GM20000 (cell line): Measurements from ENCODE around the gene MBOAT2.
"Not testable (repeated sequence)": the region's sequence is repeated elsewhere in the genome, so short reads cannot be mapped to it uniquely, and the experiment has no call there.

Experiments
- DNase-seq: peaks from one replicate; pipeline ENCODE4 v3.0.0; 2012; ENCODE audit warnings: low spot score
- TF ChIP-seq, protein P1 (sequence below): IDR thresholded peaks from 2 replicates; pipeline ENCODE4 v1.5.1; 2012; ENCODE audit warnings: mild to moderate bottlenecking, control low read depth; ENCODE audit errors: extremely low read depth, missing control alignments

The MBOAT2 gene, protein sequence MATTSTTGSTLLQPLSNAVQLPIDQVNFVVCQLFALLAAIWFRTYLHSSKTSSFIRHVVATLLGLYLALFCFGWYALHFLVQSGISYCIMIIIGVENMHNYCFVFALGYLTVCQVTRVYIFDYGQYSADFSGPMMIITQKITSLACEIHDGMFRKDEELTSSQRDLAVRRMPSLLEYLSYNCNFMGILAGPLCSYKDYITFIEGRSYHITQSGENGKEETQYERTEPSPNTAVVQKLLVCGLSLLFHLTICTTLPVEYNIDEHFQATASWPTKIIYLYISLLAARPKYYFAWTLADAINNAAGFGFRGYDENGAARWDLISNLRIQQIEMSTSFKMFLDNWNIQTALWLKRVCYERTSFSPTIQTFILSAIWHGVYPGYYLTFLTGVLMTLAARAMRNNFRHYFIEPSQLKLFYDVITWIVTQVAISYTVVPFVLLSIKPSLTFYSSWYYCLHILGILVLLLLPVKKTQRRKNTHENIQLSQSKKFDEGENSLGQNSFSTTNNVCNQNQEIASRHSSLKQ

DNA sequence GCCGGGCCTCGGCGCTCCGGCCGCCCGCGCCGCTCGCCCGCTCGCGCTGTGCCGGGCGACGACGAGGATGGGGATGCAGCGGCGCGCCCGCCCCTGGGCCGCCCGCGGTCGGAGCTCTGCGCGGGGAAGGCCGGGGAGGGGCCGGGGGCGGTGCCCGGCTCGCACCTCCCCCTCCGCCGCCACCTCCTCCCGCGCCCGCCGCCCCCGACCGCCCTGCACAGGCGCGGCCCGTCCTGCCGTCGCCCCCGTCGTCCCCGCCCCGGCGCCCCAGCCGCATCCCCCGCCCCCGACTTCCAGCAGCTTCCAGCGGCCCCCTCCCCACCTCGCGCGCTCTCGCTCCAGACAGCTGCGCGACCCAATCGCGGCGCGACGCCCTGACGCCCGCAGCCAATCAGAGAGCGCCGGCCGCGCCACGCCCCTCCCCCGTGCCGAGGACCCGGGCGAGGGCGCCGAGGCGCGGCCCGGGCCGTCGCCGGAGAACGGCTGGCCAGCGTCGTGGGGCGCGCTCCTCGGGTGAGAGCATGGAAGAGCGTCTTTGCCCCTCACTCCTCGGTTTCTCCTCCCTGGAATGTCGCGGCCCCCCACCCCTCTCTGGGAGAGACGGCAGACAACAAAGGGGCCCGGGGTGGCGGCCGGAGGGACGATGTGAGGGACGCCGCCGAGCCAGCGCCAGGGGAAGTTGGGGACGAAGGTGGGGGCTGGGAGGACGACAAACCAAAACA, at the start of gene MBOAT2:
Gene MBOAT2, minus strand, starts transcription at position 69 of the 722 bp plus-strand sequence. CDS start 70 bp downstream, outside the sequence.
- DNase-seq, result peak; percentile 97
- TF ChIP-seq, protein P1, sequence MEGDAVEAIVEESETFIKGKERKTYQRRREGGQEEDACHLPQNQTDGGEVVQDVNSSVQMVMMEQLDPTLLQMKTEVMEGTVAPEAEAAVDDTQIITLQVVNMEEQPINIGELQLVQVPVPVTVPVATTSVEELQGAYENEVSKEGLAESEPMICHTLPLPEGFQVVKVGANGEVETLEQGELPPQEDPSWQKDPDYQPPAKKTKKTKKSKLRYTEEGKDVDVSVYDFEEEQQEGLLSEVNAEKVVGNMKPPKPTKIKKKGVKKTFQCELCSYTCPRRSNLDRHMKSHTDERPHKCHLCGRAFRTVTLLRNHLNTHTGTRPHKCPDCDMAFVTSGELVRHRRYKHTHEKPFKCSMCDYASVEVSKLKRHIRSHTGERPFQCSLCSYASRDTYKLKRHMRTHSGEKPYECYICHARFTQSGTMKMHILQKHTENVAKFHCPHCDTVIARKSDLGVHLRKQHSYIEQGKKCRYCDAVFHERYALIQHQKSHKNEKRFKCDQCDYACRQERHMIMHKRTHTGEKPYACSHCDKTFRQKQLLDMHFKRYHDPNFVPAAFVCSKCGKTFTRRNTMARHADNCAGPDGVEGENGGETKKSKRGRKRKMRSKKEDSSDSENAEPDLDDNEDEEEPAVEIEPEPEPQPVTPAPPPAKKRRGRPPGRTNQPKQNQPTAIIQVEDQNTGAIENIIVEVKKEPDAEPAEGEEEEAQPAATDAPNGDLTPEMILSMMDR, result no peak

DNA sequence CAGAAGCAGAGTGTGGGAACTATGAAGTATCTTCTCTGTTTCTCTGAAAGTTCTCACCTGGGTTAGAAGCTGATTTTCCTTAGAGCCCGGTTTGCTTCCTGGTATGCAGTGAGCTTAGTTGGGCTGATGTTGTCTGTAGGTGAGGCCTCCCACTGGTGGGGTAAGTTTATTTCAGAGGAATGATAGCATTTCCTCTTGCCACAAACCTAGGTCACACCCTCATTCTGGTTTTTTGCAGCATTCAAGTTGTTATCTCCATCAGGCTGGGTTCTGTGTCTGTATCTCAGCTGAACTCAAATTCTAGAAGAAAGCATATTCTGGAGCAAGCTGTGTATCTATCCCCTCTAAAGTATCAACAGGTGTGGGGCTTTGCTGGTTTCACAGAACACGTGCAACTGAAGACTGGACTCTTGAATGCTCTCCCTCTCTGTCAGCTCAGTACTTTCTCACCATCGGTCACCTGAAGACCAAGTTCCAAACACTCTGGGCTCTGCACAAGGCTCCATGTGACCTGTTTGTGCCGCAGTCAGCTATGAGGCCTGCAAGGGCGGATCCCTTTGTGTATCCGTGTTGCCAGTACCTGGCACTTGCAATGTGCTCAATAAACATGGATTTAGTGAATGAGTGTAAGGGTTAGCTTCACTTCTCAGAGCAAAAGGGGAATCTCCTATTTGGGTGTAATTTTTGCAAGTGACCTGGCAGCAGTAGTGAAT, 49.5 kb upstream of the MBOAT2 start:
- no peak for DNase-seq
- TF ChIP-seq, protein P1, result no peak

DNA sequence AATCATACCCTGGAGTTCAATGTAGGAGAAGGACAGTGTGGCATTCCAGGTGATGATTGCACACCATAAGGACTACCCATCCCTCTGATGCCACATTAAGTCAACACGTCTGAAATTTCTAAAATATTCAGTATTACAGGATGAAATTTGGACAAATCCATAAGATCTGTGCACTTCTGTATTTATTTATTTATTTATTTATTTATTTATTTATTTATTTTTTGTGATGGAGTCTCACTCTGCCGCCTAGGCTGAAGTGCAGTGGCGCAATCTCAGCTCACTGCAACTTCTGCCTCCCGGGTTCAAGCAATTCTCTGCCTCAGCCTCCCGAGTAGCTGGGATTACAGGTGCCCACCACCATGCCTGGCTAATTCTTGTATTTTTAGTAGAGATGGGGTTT, 48.0 kb upstream of the MBOAT2 start:
- DNase-seq, result not testable (repeated sequence)

- DNase-seq, result no peak
- TF ChIP-seq, protein P1, result no peak
These were observed 46.8 kb upstream of the MBOAT2 start for GRCh38 chr2:9050122-9050809.

- TF ChIP-seq, protein P1, result no peak
- DNase-seq, result no peak
These were observed 42.1 kb upstream of the MBOAT2 start for GRCh38 chr2:9045595-9045994.

- DNase-seq, result not testable (repeated sequence)
These were observed 40.0 kb upstream of the MBOAT2 start for GRCh38 chr2:9043491-9043890.

GRCh38 chr2:9037166-9037565, 33.7 kb upstream of the MBOAT2 start:
- DNase-seq, result no peak
- TF ChIP-seq, protein P1, result no peak
